Activated effector memory CD4-positive, alpha-beta T cell treated with Interleukin-2 at 50 U/mL for 16 hours (primary cell): ENCODE results near the gene SH2D6.
A peak's percentile ranks its signal among the peaks of the same experiment; 100 is the strongest.
"Not testable (repeated sequence)": the region's sequence is repeated elsewhere in the genome, so short reads cannot be mapped to it uniquely, and the experiment has no call there.

Experiments used
- DNase-seq: peaks from one replicate; pipeline ENCODE4 v3.0.0-alpha.2; 2020

The SH2D6 gene

GRCh38 chr2:85418132-85419008, at the start of gene SH2D6:
Gene SH2D6, plus strand, starts transcription at chr2:85418714. Its CDS starts 10,752 bp downstream, at chr2:85429466.
- DNase-seq = peak; percentile 81

- no peak for DNase-seq
These were observed 49.6 kb upstream of the SH2D6 start for GRCh38 chr2:85368921-85369320.

GRCh38 chr2:85369500-85369899, 49.0 kb upstream of the SH2D6 start:
- no peak for DNase-seq

- DNase-seq = no peak
These were observed 47.5 kb upstream of the SH2D6 start for GRCh38 chr2:85371045-85371444.

- no peak for DNase-seq
These were observed 42.0 kb upstream of the SH2D6 start for GRCh38 chr2:85376291-85377065.

- no peak for DNase-seq
These were observed 41.4 kb upstream of the SH2D6 start for GRCh38 chr2:85377083-85377482.

- no peak for DNase-seq
These were observed 40.3 kb upstream of the SH2D6 start for GRCh38 chr2:85378257-85378656.

- DNase-seq = no peak
These were observed 38.5 kb upstream of the SH2D6 start for GRCh38 chr2:85380048-85380447.

- not testable (repeated sequence) for DNase-seq
These were observed 35.4 kb upstream of the SH2D6 start for GRCh38 chr2:85383151-85383550.

- DNase-seq = no peak
These were observed 34.7 kb upstream of the SH2D6 start for GRCh38 chr2:85383850-85384249.

- no peak for DNase-seq
These were observed 32.8 kb upstream of the SH2D6 start for GRCh38 chr2:85385746-85386145.

- DNase-seq = no peak
These were observed 30.8 kb upstream of the SH2D6 start for GRCh38 chr2:85387754-85388153.

GRCh38 chr2:85388878-85389538, 29.5 kb upstream of the SH2D6 start:
- no peak for DNase-seq

GRCh38 chr2:85390941-85391669, 27.4 kb upstream of the SH2D6 start:
- DNase-seq = peak; percentile 58

- DNase-seq = no peak
These were observed 24.7 kb upstream of the SH2D6 start for GRCh38 chr2:85393836-85394235.

GRCh38 chr2:85394261-85394681, 24.2 kb upstream of the SH2D6 start:
- DNase-seq = no peak

- no peak for DNase-seq
These were observed 23.5 kb upstream of the SH2D6 start for GRCh38 chr2:85394976-85395375.

- DNase-seq = no peak
These were observed 22.5 kb upstream of the SH2D6 start for GRCh38 chr2:85395912-85396475.

- DNase-seq = no peak
These were observed 21.7 kb upstream of the SH2D6 start for GRCh38 chr2:85396531-85397470.

GRCh38 chr2:85397925-85398331, 20.6 kb upstream of the SH2D6 start:
- no peak for DNase-seq
